CD14-positive monocyte (primary cell): Measurements from ENCODE around the gene VSTM2A. TPM values are rescaled to one million over a fixed set of nuclear protein-coding genes. Genes with fewer than 3 reads are reported as not detected.

Experiments used
- DNase-seq, 3 donors: peaks; one replicate each; pipeline ENCODE4 v3.0.0-alpha.2; 2011 to 2022
- H2AFZ ChIP-seq: 2 replicates; pipeline ENCODE4 v1.6.0; 2012; ENCODE audit warnings: mild to moderate bottlenecking, low read depth, low read length, inconsistent platforms; ENCODE audit not compliant: insufficient read depth, poor library complexity, severe bottlenecking
- H3K27ac ChIP-seq, 2 donors: 1 replicate in 1 of 2; 2 replicates in 1 of 2; pipeline ENCODE4 v1.5.1; 2012 to 2013; ENCODE audit warnings: low read length in 2 of 2, control low read depth in 1 of 2, inconsistent platforms in 1 of 2, low read depth in 1 of 2, mild to moderate bottlenecking in 1 of 2
- H3K27me3 ChIP-seq, 2 donors: one replicate each; pipeline versions ENCODE4 v1.6.0 to v1.6.1; 2011 to 2013; ENCODE audit warnings: low read length in 2 of 2; ENCODE audit not compliant: control insufficient read depth in 2 of 2, insufficient read depth in 2 of 2
- H3K36me3 ChIP-seq, 2 donors: replicated peaks in 1 of 2; 1 replicate in 1 of 2; 2 replicates in 1 of 2; pipeline versions ENCODE4 v1.5.1 to v1.6.1; 2012 to 2013; ENCODE audit warnings: low read length in 2 of 2, control low read depth in 1 of 2, inconsistent platforms in 1 of 2, mild to moderate bottlenecking in 1 of 2; ENCODE audit not compliant: insufficient read depth in 2 of 2, control insufficient read depth in 1 of 2
- H3K4me1 ChIP-seq, 2 donors: 1 replicate in 1 of 2; 2 replicates in 1 of 2; pipeline versions ENCODE4 v1.5.1 to v1.6.1; 2012 to 2013; ENCODE audit warnings: low read length in 2 of 2, control low read depth in 1 of 2, inconsistent platforms in 1 of 2, mild to moderate bottlenecking in 1 of 2, moderate library complexity in 1 of 2; ENCODE audit not compliant: insufficient read depth in 2 of 2, control insufficient read depth in 1 of 2
- H3K4me2 ChIP-seq: replicated peaks from 2 replicates; pipeline ENCODE3; 2012; ENCODE audit warnings: low read length, moderate library complexity, mild to moderate bottlenecking; ENCODE audit not compliant: poor library complexity, severe bottlenecking; ENCODE audit errors: extremely low read depth
- H3K4me3 ChIP-seq, 3 experiments: fragments of 200-600 bp in 1 of 3; sonication (generic) in 1 of 3; replicated peaks in 1 of 3; 1 replicate in 2 of 3; 2 replicates in 1 of 3; pipeline ENCODE4 v1.5.1; 2011 to 2013; ENCODE audit warnings: low read length in 3 of 3, mild to moderate bottlenecking in 3 of 3, control low read depth in 2 of 3, low read depth in 2 of 3, inconsistent platforms in 1 of 3, moderate library complexity in 1 of 3
- H3K79me2 ChIP-seq: 2 replicates; pipeline ENCODE4 v1.6.0; 2012; ENCODE audit warnings: mild to moderate bottlenecking, control low read depth, inconsistent platforms, low read length, moderate library complexity; ENCODE audit not compliant: insufficient read depth
- H3K9ac ChIP-seq: 2 replicates; pipeline ENCODE4 v1.6.0; 2017; ENCODE audit warnings: low read length, mild to moderate bottlenecking; ENCODE audit not compliant: insufficient read depth, poor library complexity, severe bottlenecking
- H3K9me3 ChIP-seq, 2 donors: replicated peaks in 1 of 2; 1 replicate in 1 of 2; 2 replicates in 1 of 2; pipeline versions ENCODE4 v1.5.1 to v1.6.1; 2012 to 2013; ENCODE audit warnings: low read length in 2 of 2, control low read depth in 1 of 2; ENCODE audit not compliant: control insufficient read depth in 1 of 2, insufficient read depth in 1 of 2
- H4K20me1 ChIP-seq: 2 replicates; pipeline ENCODE4 v1.6.0; 2012; ENCODE audit warnings: mild to moderate bottlenecking, low read length, control low read depth, moderate library complexity; ENCODE audit not compliant: insufficient read depth
- H3K27ac Mint-ChIP-seq, 7 donors: one replicate each; pipeline ENCODE4 v1.8.0; 2020; ENCODE audit warnings: mild to moderate bottlenecking in 7 of 7, mixed read lengths in 7 of 7, moderate library complexity in 6 of 7, inconsistent platforms in 2 of 7
- H3K27me3 Mint-ChIP-seq, 3 donors: one replicate each; pipeline ENCODE4 v1.8.0; 2021 to 2022; ENCODE audit warnings: low read depth in 3 of 3, mild to moderate bottlenecking in 3 of 3, mixed read lengths in 3 of 3, moderate library complexity in 3 of 3, inconsistent platforms in 1 of 3
- H3K36me3 Mint-ChIP-seq, 2 donors: one replicate each; pipeline ENCODE4 v1.8.0; 2020; ENCODE audit warnings: mixed read lengths in 2 of 2, inconsistent platforms in 1 of 2, mild to moderate bottlenecking in 1 of 2
- H3K4me1 Mint-ChIP-seq: one replicate; pipeline ENCODE4 v1.8.0; 2020; ENCODE audit warnings: mild to moderate bottlenecking, mixed read lengths
- H3K4me3 Mint-ChIP-seq, 2 donors: one replicate each; pipeline ENCODE4 v1.8.0; 2020; ENCODE audit warnings: mild to moderate bottlenecking in 2 of 2, mixed read lengths in 2 of 2, moderate library complexity in 1 of 2
- H3K9me3 Mint-ChIP-seq, 7 donors: one replicate each; pipeline ENCODE4 v1.8.0; 2020 to 2022; ENCODE audit warnings: mixed read lengths in 7 of 7, mild to moderate bottlenecking in 6 of 7, moderate library complexity in 6 of 7, inconsistent platforms in 2 of 7
- CTCF ChIP-seq: fragments of 200-600 bp; IDR thresholded peaks from one replicate; pipeline ENCODE4 v1.8.0; 2022; ENCODE audit warnings: antibody characterized with exemption, mild to moderate bottlenecking
- WGBS: methylation state at CpG from one replicate; pipeline ENCODE4 v1.1.5; 2013; ENCODE audit warnings: missing lambda C conversion rate; ENCODE audit not compliant: insufficient coverage; 5-methylcytosine and 5-hydroxymethylcytosine counted together
- intact Hi-C, 2 donors: fragments of 100-400 bp; cut with micrococcal nuclease; formaldehyde crosslinking; loops; one replicate each; pipeline versions ENCODE4 v1.15.0 to v1.15.1; 2023
- polyA plus RNA-seq, 3 donors: library from polyadenylated mRNA; depleted of rRNA in 1 of 3; unstranded in 2 of 3; stranded (reverse) in 1 of 3; fragments of 300-500 nt in 2 of 3; fragments of >200 nt in 1 of 3; fragmentation: Illumina TruSeq in 2 of 3; gene quantifications; 1 replicate in 2 of 3; 2 replicates in 1 of 3; pipeline ENCODE4 v1.2.3, GENCODE V29; 2012 to 2021

Gene VSTM2A
- polyA plus RNA-seq, 3 donors: not detected

GRCh38 chr7:54529568-54529967, 12.6 kb upstream of the VSTM2A start:
- Mint-ChIP-seq H3K36me3 (no peaks in the 10 kb centered on the region), H3K4me1 (no peaks in the 10 kb centered on the region), H3K9me3 (peaks cover 6 to 18% (median 11%) of the 10 kb centered on the region in 7 donors), H3K4me3 (no peak overlapping the region), H3K27ac (no peak overlapping the region), H3K27me3 (no peaks in the 10 kb centered on the region)
- no peaks in the 10 kb centered on the region for H3K27me3 ChIP-seq
- intact Hi-C loops: no loop called here
- H2AFZ ChIP-seq: no peak overlapping the region
- TF ChIP-seq CTCF: no peak
- no peaks in the 10 kb centered on the region for H3K79me2 ChIP-seq
- H3K4me3 ChIP-seq: no peak overlapping the region
- no peak for DNase-seq
- WGBS: no CpG with 5 or more reads among the region's 1 CpG
- H3K27ac ChIP-seq: no peak overlapping the region
- peaks cover 10 to 22% of the 10 kb centered on the region in 2 donors for H3K9me3 ChIP-seq
- H3K36me3 ChIP-seq: no peaks in the 10 kb centered on the region
- no peak overlapping the region for H3K9ac ChIP-seq
- no peaks in the 10 kb centered on the region for H3K4me1 ChIP-seq
- H4K20me1 ChIP-seq: no peaks in the 10 kb centered on the region
- no peak overlapping the region for H3K4me2 ChIP-seq

GRCh38 chr7:54538122-54538521, 4.1 kb upstream of the VSTM2A start:
- WGBS: no CpG with 5 or more reads among the region's 3 CpGs
- peaks cover 20 to 23% (median 21%) of the 10 kb centered on the region in 3 donors for H3K27me3 Mint-ChIP-seq

More at GRCh38 chr7:54538122-54538521, 4.1 kb upstream of the VSTM2A start:
- no peak overlapping the region for H3K27ac ChIP-seq
- Mint-ChIP-seq H3K27ac (no peak overlapping the region), H3K9me3 (peaks cover 4 to 28% (median 10%) of the 10 kb centered on the region in 7 donors), H3K36me3 (peaks cover 0 to 1% of the 10 kb centered on the region in 2 donors), H3K4me1 (no peaks in the 10 kb centered on the region), H3K4me3 (no peak overlapping the region)
- no peaks in the 10 kb centered on the region for H3K79me2 ChIP-seq
- H3K4me3 ChIP-seq: no peak overlapping the region
- H3K4me2 ChIP-seq: no peak overlapping the region
- no peak for TF ChIP-seq CTCF
- H3K9ac ChIP-seq: no peak overlapping the region
- peaks cover 4 to 15% of the 10 kb centered on the region in 2 donors for H3K9me3 ChIP-seq
- no peak overlapping the region for H2AFZ ChIP-seq
- H3K36me3 ChIP-seq: no peaks in the 10 kb centered on the region
- no peaks in the 10 kb centered on the region for H4K20me1 ChIP-seq
- no peak for DNase-seq
- peaks cover 14 to 27% of the 10 kb centered on the region in 2 donors for H3K27me3 ChIP-seq
- intact Hi-C loops: no loop called here
- H3K4me1 ChIP-seq: no peaks in the 10 kb centered on the region
